Keratinocyte (primary cell): ENCODE results near the gene CAPN5. TPM values are rescaled to one million over a fixed set of nuclear protein-coding genes. Genes with fewer than 3 reads are reported as not detected.

Source experiments
- DNase-seq: peaks from one replicate; pipeline ENCODE4 v3.0.0-alpha.2; 2011; ENCODE audit warnings: low read depth, missing footprints, low spot score
- FAIRE-seq: peaks from 2 replicates; lab custom pipeline; 2011; peaks lifted over from hg19 to GRCh38; lab: Jason Lieb, UNC
- H2AFZ ChIP-seq: 2 replicates; pipeline ENCODE4 v1.6.0; 2012; ENCODE audit warnings: low read length, control low read depth, inconsistent platforms; ENCODE audit not compliant: control insufficient read depth
- H3K27ac ChIP-seq: 2 replicates; pipeline ENCODE4 v1.5.1; 2011; ENCODE audit warnings: low read length; ENCODE audit not compliant: control insufficient read depth, insufficient read depth
- H3K27me3 ChIP-seq: 3 replicates; pipeline ENCODE4 v1.6.0; 2011; ENCODE audit warnings: low read length; ENCODE audit not compliant: control insufficient read depth, insufficient read depth; ENCODE audit errors: extremely low read depth
- H3K36me3 ChIP-seq, 2 experiments: 2 replicates in 1 of 2; 3 replicates in 1 of 2; pipeline ENCODE4 v1.5.1; 2011; ENCODE audit warnings: low read length in 2 of 2, mild to moderate bottlenecking in 1 of 2; ENCODE audit not compliant: control insufficient read depth in 2 of 2, insufficient read depth in 2 of 2; ENCODE audit errors: extremely low read depth in 1 of 2
- H3K4me1 ChIP-seq: 3 replicates; pipeline ENCODE4 v1.5.1; 2011; ENCODE audit warnings: low read length; ENCODE audit not compliant: control insufficient read depth, insufficient read depth; ENCODE audit errors: extremely low read depth
- H3K4me2 ChIP-seq: 3 replicates; pipeline ENCODE4 v1.6.0; 2011; ENCODE audit warnings: low read depth, low read length; ENCODE audit not compliant: control insufficient read depth, insufficient read depth; ENCODE audit errors: extremely low read depth
- H3K4me3 ChIP-seq, 3 experiments: fragments of 200-600 bp in 1 of 3; sonication (generic) in 1 of 3; 2 replicates in 2 of 3; 3 replicates in 1 of 3; pipeline ENCODE4 v1.5.1; 2011 to 2016; ENCODE audit warnings: low read length in 3 of 3, mild to moderate bottlenecking in 3 of 3, control low read depth in 2 of 3, inconsistent platforms in 1 of 3, low read depth in 1 of 3, mixed read lengths in 1 of 3, mixed run types in 1 of 3, moderate library complexity in 1 of 3; ENCODE audit not compliant: control insufficient read depth in 2 of 3, insufficient read depth in 2 of 3; ENCODE audit errors: extremely low read depth in 1 of 3
- H3K79me2 ChIP-seq: 2 replicates; pipeline ENCODE4 v1.6.0; 2012; ENCODE audit warnings: low read length; ENCODE audit not compliant: control insufficient read depth, insufficient read depth
- H3K9ac ChIP-seq: 3 replicates; pipeline ENCODE4 v1.6.0; 2011; ENCODE audit warnings: low read length; ENCODE audit not compliant: control insufficient read depth, insufficient read depth; ENCODE audit errors: extremely low read depth
- H3K9me1 ChIP-seq: 3 replicates; pipeline ENCODE4 v1.6.0; 2011; ENCODE audit warnings: low read length; ENCODE audit not compliant: control insufficient read depth, insufficient read depth; ENCODE audit errors: extremely low read depth
- H3K9me3 ChIP-seq: 2 replicates; pipeline ENCODE4 v1.5.1; 2012; ENCODE audit warnings: low read depth, low read length; ENCODE audit not compliant: control insufficient read depth
- H4K20me1 ChIP-seq: 3 replicates; pipeline ENCODE4 v1.6.0; 2011; ENCODE audit warnings: low read length; ENCODE audit not compliant: control insufficient read depth, insufficient read depth; ENCODE audit errors: extremely low read depth
- EZH2 ChIP-seq: IDR thresholded peaks from one replicate; pipeline ENCODE4 v1.6.1; 2012; ENCODE audit warnings: inconsistent platforms, mild to moderate bottlenecking, low read length, moderate library complexity
- dilution Hi-C: fragments of 300-500 bp; cut with MboI; formaldehyde crosslinking; loops from one replicate; pipeline ENCODE4 v1.7.0; 2020; ENCODE audit warnings: low sequenced_read_pairs; ENCODE audit not compliant: extremely low pct_ligation_motif_present
- polyA plus RNA-seq, 5 experiments: library from polyadenylated mRNA; depleted of rRNA in 3 of 5; stranded (reverse) in 3 of 5; stranded (forward) in 1 of 5; unstranded in 1 of 5; fragments of >200 nt; gene quantifications; 1 replicate in 1 of 5; 2 replicates in 3 of 5; 3 replicates in 1 of 5; pipeline versions ENCODE4 v1.2.1 to v1.2.3, GENCODE V29; 2011 to 2012; ENCODE audit warnings: missing spikeins in 2 of 5, low read depth in 1 of 5, low replicate concordance in 1 of 5
- TF ChIP-seq, protein P1 (sequence below), 3 experiments: IDR thresholded peaks in 1 of 3; conservative IDR thresholded peaks in 1 of 3; optimal IDR thresholded peaks in 1 of 3; 2 replicates in 2 of 3; 3 replicates in 1 of 3; pipeline versions ENCODE3 to v1.5.1; 2011; ENCODE audit warnings: low read length in 3 of 3, mild to moderate bottlenecking in 3 of 3, moderate library complexity in 2 of 3, control low read depth in 1 of 3, inconsistent platforms in 1 of 3; ENCODE audit not compliant: insufficient read depth in 2 of 3; ENCODE audit errors: extremely low read depth in 1 of 3

The CAPN5 gene
- polyA plus RNA-seq, 1 donor (not counting 4 experiments of a cell fraction or from before 2014, with no cell fraction given): 1.2 TPM

DNA sequence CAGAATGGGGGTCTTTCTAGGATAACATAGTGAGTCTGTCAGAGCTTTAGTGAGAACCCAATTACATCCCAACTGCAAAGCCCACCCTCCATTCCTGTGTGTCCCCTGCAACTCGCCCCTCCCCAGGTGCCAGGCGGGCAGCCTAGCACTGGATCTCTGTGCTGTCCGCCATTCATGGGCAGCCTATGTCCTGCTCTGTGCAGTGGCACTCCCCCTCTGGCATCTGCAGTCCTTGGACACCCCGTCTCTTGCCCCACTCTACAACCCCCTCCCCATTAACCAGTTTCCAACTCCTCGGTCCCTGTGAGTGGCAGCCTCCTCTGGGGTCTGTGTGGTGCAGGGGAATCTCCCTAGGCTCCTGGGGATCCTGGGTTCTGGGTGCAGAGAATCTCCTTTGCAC, 98.3 kb downstream of the CAPN5 start:
- H3K4me1 ChIP-seq: no peaks in the 10 kb centered on the region
- H3K4me3 ChIP-seq: no peak overlapping the region
- dilution Hi-C loops: no loop called here
- no peak for DNase-seq
- H3K27me3 ChIP-seq: peaks cover 22% of the 10 kb centered on the region
- H3K36me3 ChIP-seq: no peaks in the 10 kb centered on the region
- no peak overlapping the region for H3K4me2 ChIP-seq
- H4K20me1 ChIP-seq: no peaks in the 10 kb centered on the region
- no peak overlapping the region for H2AFZ ChIP-seq
- H3K27ac ChIP-seq: no peak overlapping the region
- H3K9me1 ChIP-seq: no peaks in the 10 kb centered on the region
- H3K9ac ChIP-seq: no peak overlapping the region
- TF ChIP-seq, protein P1, sequence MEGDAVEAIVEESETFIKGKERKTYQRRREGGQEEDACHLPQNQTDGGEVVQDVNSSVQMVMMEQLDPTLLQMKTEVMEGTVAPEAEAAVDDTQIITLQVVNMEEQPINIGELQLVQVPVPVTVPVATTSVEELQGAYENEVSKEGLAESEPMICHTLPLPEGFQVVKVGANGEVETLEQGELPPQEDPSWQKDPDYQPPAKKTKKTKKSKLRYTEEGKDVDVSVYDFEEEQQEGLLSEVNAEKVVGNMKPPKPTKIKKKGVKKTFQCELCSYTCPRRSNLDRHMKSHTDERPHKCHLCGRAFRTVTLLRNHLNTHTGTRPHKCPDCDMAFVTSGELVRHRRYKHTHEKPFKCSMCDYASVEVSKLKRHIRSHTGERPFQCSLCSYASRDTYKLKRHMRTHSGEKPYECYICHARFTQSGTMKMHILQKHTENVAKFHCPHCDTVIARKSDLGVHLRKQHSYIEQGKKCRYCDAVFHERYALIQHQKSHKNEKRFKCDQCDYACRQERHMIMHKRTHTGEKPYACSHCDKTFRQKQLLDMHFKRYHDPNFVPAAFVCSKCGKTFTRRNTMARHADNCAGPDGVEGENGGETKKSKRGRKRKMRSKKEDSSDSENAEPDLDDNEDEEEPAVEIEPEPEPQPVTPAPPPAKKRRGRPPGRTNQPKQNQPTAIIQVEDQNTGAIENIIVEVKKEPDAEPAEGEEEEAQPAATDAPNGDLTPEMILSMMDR (optimal IDR thresholded peaks at IDR 0.05 in 1 of 3, IDR thresholded peaks at IDR 0.05 in 1 of 3, conservative IDR thresholded peaks at IDR 0.05 in 1 of 3; ENCODE audit: extremely low read depth in 1 of 3, insufficient read depth in 2 of 3, low read length in 3 of 3): no peak
- TF ChIP-seq EZH2: no peak
- H3K79me2 ChIP-seq: no peaks in the 10 kb centered on the region
- no peaks in the 10 kb centered on the region for H3K9me3 ChIP-seq
- no peak for FAIRE-seq

DNA sequence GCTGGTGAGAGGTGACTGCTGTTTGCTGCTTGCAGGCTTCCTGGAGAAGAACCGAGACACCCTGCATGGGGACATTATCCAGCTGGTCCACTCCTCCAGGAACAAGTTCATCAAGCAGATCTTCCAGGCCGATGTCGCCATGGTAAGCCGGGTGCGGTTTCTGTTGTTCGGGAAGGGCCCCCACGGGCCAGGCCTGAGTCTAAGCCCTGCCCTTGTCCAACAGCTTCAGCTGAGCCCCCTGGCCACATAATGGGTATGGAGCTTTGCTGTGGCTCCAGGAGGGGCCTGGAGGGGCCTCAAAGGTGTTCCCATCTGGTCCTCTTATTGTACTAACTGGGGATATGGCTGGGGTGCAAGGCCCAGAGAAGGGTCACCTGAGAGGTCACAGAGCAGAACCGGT, 99.2 kb downstream of the CAPN5 start:
- H3K4me1 ChIP-seq: no peaks in the 10 kb centered on the region
- no peak overlapping the region for H3K9ac ChIP-seq
- no peak overlapping the region for H3K27ac ChIP-seq
- H2AFZ ChIP-seq: no peak overlapping the region
- DNase-seq (no peak), FAIRE-seq (no peak)
- H3K4me2 ChIP-seq: no peak overlapping the region
- H3K27me3 ChIP-seq: peaks cover 15% of the 10 kb centered on the region
- H3K36me3 ChIP-seq: no peaks in the 10 kb centered on the region
- no peaks in the 10 kb centered on the region for H3K9me1 ChIP-seq
- no peak for TF ChIP-seq EZH2
- TF ChIP-seq, protein P1 (optimal IDR thresholded peaks at IDR 0.05 in 1 of 3, IDR thresholded peaks at IDR 0.05 in 1 of 3, conservative IDR thresholded peaks at IDR 0.05 in 1 of 3; ENCODE audit: extremely low read depth in 1 of 3, insufficient read depth in 2 of 3, low read length in 3 of 3): no peak
- no peaks in the 10 kb centered on the region for H3K9me3 ChIP-seq
- dilution Hi-C loops: no loop called here
- no peaks in the 10 kb centered on the region for H4K20me1 ChIP-seq
- no peaks in the 10 kb centered on the region for H3K79me2 ChIP-seq
- no peak overlapping the region for H3K4me3 ChIP-seq
